Ovary (tissue), 3 donors: ENCODE results near the gene ABCA2.

Source experiments
- CTCF ChIP-seq, 3 donors: fragments of 450-650 bp in 2 of 3; fragments of 200-600 bp in 1 of 3; IDR thresholded peaks; one replicate each; pipeline versions ENCODE4 v1.5.1 to v1.8.0; 2016 to 2022; ENCODE audit warnings: antibody characterized with exemption in 3 of 3, mild to moderate bottlenecking in 1 of 3
- EP300 ChIP-seq: sonication (generic); formaldehyde crosslinking; IDR thresholded peaks from one replicate; pipeline ENCODE4 v1.6.1; 2017; ENCODE audit warnings: antibody characterized with exemption
- POLR2A ChIP-seq: fragments of 450-650 bp; IDR thresholded peaks from one replicate; pipeline ENCODE4 v1.6.1; 2017; ENCODE audit warnings: antibody characterized with exemption, mild to moderate bottlenecking, moderate library complexity
- donor health status: DM: no; HTN: no; CAD: no.

DNA sequence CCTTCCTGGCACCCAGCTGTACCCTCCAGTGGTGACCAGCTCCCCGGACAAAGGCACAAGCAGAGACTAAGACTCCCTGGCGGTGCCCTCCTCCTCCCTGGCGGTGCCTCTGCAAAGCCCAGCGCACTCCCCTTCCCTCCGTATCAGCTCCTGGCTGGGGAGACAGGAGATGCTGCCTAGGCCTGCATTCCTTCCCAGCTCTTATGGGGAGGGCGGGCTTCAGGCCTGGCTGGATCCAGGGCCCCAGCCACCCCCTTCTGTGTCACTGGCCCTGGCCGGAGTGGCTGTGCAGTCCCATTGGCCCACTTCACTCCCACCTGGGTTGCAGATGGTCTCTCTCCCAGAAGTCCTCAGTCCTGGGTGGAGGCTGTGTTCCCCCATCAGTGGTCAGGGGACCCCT, 69.6 kb downstream of the ABCA2 start:
- TF ChIP-seq CTCF (IDR thresholded peaks at IDR 0.05), result no peak
- no peak for TF ChIP-seq POLR2A
- TF ChIP-seq EP300, result no peak
